H1 (cell line): ENCODE results near the gene MDFIC2. TPM values are rescaled to one million over a fixed set of nuclear protein-coding genes. Genes with fewer than 3 reads are reported as not detected.

ENCODE experiments used
- CTCF ChIA-PET: fragments of 300-600 bp; sonication (Branson Sonifier 250); formaldehyde crosslinking; loops from one replicate; lab custom pipeline; 2021; ENCODE audit not compliant: partially characterized antibody; lab: Charles Lee
- POLR2A ChIA-PET: fragments of 300-600 bp; sonication (Branson Sonifier 250); formaldehyde crosslinking; loops from one replicate; lab custom pipeline; 2021; ENCODE audit warnings: inconsistent platforms; ENCODE audit not compliant: partially characterized antibody; lab: Charles Lee
- DNase-seq, 2 experiments: peaks; one replicate each; pipeline versions ENCODE4 v3.0.0 to v3.0.0-alpha.2; 2010 to 2022; ENCODE audit warnings: low spot score in 2 of 2, low read depth in 1 of 2, mixed read lengths in 1 of 2
- FAIRE-seq: peaks from 2 replicates; lab custom pipeline; 2011; peaks lifted over from hg19 to GRCh38; lab: Jason Lieb, UNC
- H2AFZ ChIP-seq: 2 replicates; pipeline ENCODE4 v1.8.1; 2012; ENCODE audit warnings: low read length, inconsistent platforms
- H2AK5ac ChIP-seq: 2 replicates; pipeline ENCODE4 v1.6.1; 2013; ENCODE audit warnings: low read depth, low read length
- H2BK120ac ChIP-seq: replicated peaks from 2 replicates; pipeline ENCODE3; 2013; ENCODE audit warnings: low read depth, low read length, inconsistent platforms
- H2BK12ac ChIP-seq: 2 replicates; pipeline ENCODE4 v1.6.1; 2013; ENCODE audit warnings: low read depth, low read length
- H2BK15ac ChIP-seq: 2 replicates; pipeline ENCODE4 v1.6.1; 2013; ENCODE audit warnings: low read length
- H2BK20ac ChIP-seq: 2 replicates; pipeline ENCODE4 v1.6.1; 2013; ENCODE audit warnings: low read length
- H2BK5ac ChIP-seq: 2 replicates; pipeline ENCODE4 v1.6.1; 2013; ENCODE audit warnings: low read depth, low read length
- H3K14ac ChIP-seq: 2 replicates; pipeline ENCODE4 v1.6.1; 2013; ENCODE audit warnings: inconsistent platforms; ENCODE audit not compliant: insufficient read length
- H3K18ac ChIP-seq: 2 replicates; pipeline ENCODE4 v1.6.1; 2013; ENCODE audit warnings: low read length; ENCODE audit errors: extremely low read depth
- H3K23ac ChIP-seq: 2 replicates; pipeline ENCODE4 v1.6.1; 2013; ENCODE audit warnings: inconsistent platforms; ENCODE audit not compliant: insufficient read length
- H3K23me2 ChIP-seq: 2 replicates; pipeline ENCODE4 v1.6.1; 2013; ENCODE audit warnings: low read depth, low read length
- H3K27ac ChIP-seq: 2 replicates; pipeline ENCODE4 v1.6.1; 2011; ENCODE audit warnings: low read depth, low read length, inconsistent platforms
- H3K27me3 ChIP-seq, 4 experiments: replicated peaks in 1 of 4; 1 replicate in 1 of 4; 2 replicates in 3 of 4; pipeline versions ENCODE4 v1.6.1 to v1.8.1; 2011 to 2013; ENCODE audit warnings: low read length in 3 of 4, mild to moderate bottlenecking in 3 of 4, inconsistent platforms in 2 of 4, mixed read lengths in 2 of 4, moderate library complexity in 1 of 4; ENCODE audit not compliant: control insufficient read depth in 3 of 4, insufficient read depth in 3 of 4; ENCODE audit errors: extremely low read depth in 1 of 4
- H3K36me3 ChIP-seq, 4 experiments: 2 replicates each; pipeline versions ENCODE4 v1.6.1 to v1.8.1; 2011 to 2013; ENCODE audit warnings: mild to moderate bottlenecking in 4 of 4, low read length in 3 of 4, moderate library complexity in 2 of 4, control low read depth in 1 of 4, inconsistent platforms in 1 of 4; ENCODE audit not compliant: insufficient read depth in 4 of 4, control insufficient read depth in 2 of 4
- H3K4ac ChIP-seq: replicated peaks from 2 replicates; pipeline ENCODE3; 2013; ENCODE audit warnings: low read length, low read depth, mixed read lengths, inconsistent platforms; ENCODE audit not compliant: insufficient read length
- H3K4me1 ChIP-seq, 4 experiments: replicated peaks in 1 of 4; 1 replicate in 1 of 4; 2 replicates in 3 of 4; pipeline versions ENCODE4 v1.6.1 to v1.8.1; 2011 to 2013; ENCODE audit warnings: low read length in 3 of 4, inconsistent platforms in 2 of 4, mixed read lengths in 1 of 4; ENCODE audit not compliant: insufficient read depth in 4 of 4, control insufficient read depth in 3 of 4
- H3K4me2 ChIP-seq, 2 experiments: 2 replicates each; pipeline versions ENCODE4 v1.6.1 to v1.8.1; 2011 to 2013; ENCODE audit warnings: low read depth in 2 of 2, low read length in 2 of 2, control low read depth in 1 of 2, inconsistent platforms in 1 of 2, mild to moderate bottlenecking in 1 of 2; ENCODE audit not compliant: insufficient read depth in 1 of 2
- H3K4me3 ChIP-seq, 4 experiments: fragments of 200-600, 300-600 bp in 1 of 4; sonication (generic), shearing (Covaris generic), sonication (Bioruptor Twin) in 1 of 4; 2 replicates each; pipeline versions ENCODE4 v1.5.1 to v1.8.1; 2011 to 2016; ENCODE audit warnings: low read length in 4 of 4, low read depth in 3 of 4, control low read depth in 2 of 4, inconsistent platforms in 2 of 4, mild to moderate bottlenecking in 2 of 4, mixed read lengths in 1 of 4, moderate library complexity in 1 of 4; ENCODE audit not compliant: insufficient read depth in 2 of 4; ENCODE audit errors: extremely low read depth in 1 of 4
- H3K56ac ChIP-seq: replicated peaks from 2 replicates; pipeline ENCODE3; 2013; ENCODE audit warnings: low read depth, mild to moderate bottlenecking, mixed read lengths, low read length, inconsistent platforms; ENCODE audit not compliant: insufficient read length
- H3K79me1 ChIP-seq: 2 replicates; pipeline ENCODE4 v1.6.1; 2013; ENCODE audit warnings: low read depth, low read length, control low read depth
- H3K79me2 ChIP-seq, 2 experiments: 2 replicates each; pipeline versions ENCODE4 v1.6.1 to v1.8.1; 2012 to 2013; ENCODE audit warnings: low read length in 2 of 2, mild to moderate bottlenecking in 2 of 2, inconsistent platforms in 1 of 2; ENCODE audit not compliant: insufficient read depth in 2 of 2, control insufficient read depth in 1 of 2
- H3K9ac ChIP-seq, 4 experiments: replicated peaks in 1 of 4; 1 replicate in 1 of 4; 2 replicates in 3 of 4; pipeline versions ENCODE4 v1.6.1 to v1.8.1; 2011 to 2013; ENCODE audit warnings: low read depth in 3 of 4, low read length in 3 of 4, control low read depth in 2 of 4, mild to moderate bottlenecking in 2 of 4, moderate library complexity in 2 of 4, inconsistent platforms in 1 of 4; ENCODE audit errors: extremely low read depth in 1 of 4
- H3K9me3 ChIP-seq, 2 experiments: 2 replicates each; pipeline versions ENCODE4 v1.6.1 to v1.8.1; 2012 to 2013; ENCODE audit warnings: mild to moderate bottlenecking in 2 of 2, moderate library complexity in 2 of 2, control low read depth in 1 of 2, inconsistent platforms in 1 of 2, low read depth in 1 of 2, low read length in 1 of 2, mixed read lengths in 1 of 2; ENCODE audit not compliant: insufficient read depth in 2 of 2
- H4K20me1 ChIP-seq, 2 experiments: replicated peaks in 1 of 2; 2 replicates each; pipeline versions ENCODE3 to v1.8.1; 2011 to 2013; ENCODE audit warnings: inconsistent platforms in 2 of 2, low read length in 2 of 2, mild to moderate bottlenecking in 1 of 2; ENCODE audit not compliant: insufficient read depth in 2 of 2, control insufficient read depth in 1 of 2
- H4K5ac ChIP-seq: 2 replicates; pipeline ENCODE4 v1.6.1; 2013; ENCODE audit warnings: low read length, low read depth, mixed read lengths, inconsistent platforms; ENCODE audit not compliant: insufficient read length
- H4K8ac ChIP-seq: 2 replicates; pipeline ENCODE4 v1.8.0; 2013; ENCODE audit warnings: mild to moderate bottlenecking, moderate library complexity, low read length, inconsistent platforms; ENCODE audit not compliant: insufficient read depth; ENCODE audit errors: extremely low read depth
- H4K91ac ChIP-seq: replicated peaks from 2 replicates; pipeline ENCODE3; 2013; ENCODE audit warnings: low read length, mixed read lengths, inconsistent platforms; ENCODE audit not compliant: insufficient read length
- NRF1 ChIP-seq: IDR thresholded peaks from 2 replicates; pipeline ENCODE4 v1.6.1; 2011; ENCODE audit warnings: mild to moderate bottlenecking, low read depth, low read length, improper control_type of control experiment
- POLR2AphosphoS5 ChIP-seq: IDR thresholded peaks from 2 replicates; pipeline ENCODE4 v1.6.1; 2011; ENCODE audit warnings: low read depth, low read length
- WGBS, 2 experiments: shearing (Covaris generic) in 1 of 2; methylation state at CpG; one replicate each; pipeline versions ENCODE4 v1.1.6 to v1.1.7; 2013 to 2015; ENCODE audit warnings: low lambda C conversion rate in 2 of 2, mixed read lengths in 2 of 2, inconsistent platforms in 1 of 2, low coverage in 1 of 2, missing lambda C conversion rate in 1 of 2; ENCODE audit not compliant: insufficient replicate concordance in 2 of 2, insufficient coverage in 1 of 2, insufficient read length in 1 of 2; ENCODE audit errors: extremely low coverage in 1 of 2, missing lambda C conversion rate in 1 of 2; 5-methylcytosine and 5-hydroxymethylcytosine counted together
- polyA plus RNA-seq, 7 experiments: library from polyadenylated mRNA; depleted of rRNA in 3 of 7; stranded (reverse) in 5 of 7; unstranded in 2 of 7; fragments of >200 nt in 5 of 7; fragments of 200-250 nt in 2 of 7; gene quantifications; 1 replicate in 5 of 7; 2 replicates in 1 of 7; 4 replicates in 1 of 7; pipeline versions ENCODE4 v1.2.1 to v1.2.3, GENCODE V29; 2011 to 2013; ENCODE audit warnings: missing spikeins in 2 of 7, mixed read lengths in 2 of 7
- total RNA-seq: library from RNA; stranded (reverse); fragmentation: NEBNext Ultra II Directional; extraction: Animal tissue kit (Norgen Biotek cat#: 25700); gene quantifications from 2 replicates; pipeline ENCODE4 v1.2.1, GENCODE V29; 2021

The MDFIC2 gene
- total and polyA plus RNA-seq, 2 of the 8 experiments (the other 6 are each of a cell fraction or from before 2014, with no cell fraction given), result not detected

GRCh38 chr3:70186221-70186620 lies 126.2 kb downstream of the MDFIC2 start:
- Histone ChIP-seq H2BK15ac (no peak overlapping the region), H4K5ac (no peak overlapping the region), H2AK5ac (no peak overlapping the region), H2BK12ac (no peak overlapping the region), H3K23me2 (no peaks in the 10 kb centered on the region), H2BK120ac (no peak overlapping the region), H4K20me1 (no peaks in the 10 kb centered on the region), H3K23ac (no peak overlapping the region), H3K4ac (no peak overlapping the region), H3K4me1 (peaks cover 0 to 4% (median 2%) of the 10 kb centered on the region in 4 experiments; a peak in 3 of 7 replicates), H2BK5ac (no peak overlapping the region), H3K56ac (no peak overlapping the region), H3K18ac (no peak overlapping the region), H2BK20ac (no peak overlapping the region), H3K79me1 (no peaks in the 10 kb centered on the region), H3K14ac (no peak overlapping the region), H3K9me3 (no peaks in the 10 kb centered on the region), H3K4me3 (no peak overlapping the region), H3K36me3 (no peaks in the 10 kb centered on the region), H4K8ac (no peak overlapping the region), H3K27ac (no peak overlapping the region), H3K79me2 (no peaks in the 10 kb centered on the region), H3K27me3 (no peaks in the 10 kb centered on the region; a peak in 1 of 7 replicates), H3K4me2 (no peak overlapping the region), H4K91ac (no peak overlapping the region), H2AFZ (no peak overlapping the region), H3K9ac (no peak overlapping the region)
- DNase-seq (no peak), FAIRE-seq (no peak)
- 96% methylated on average over 2 of the region's 2 CpGs; no CpG with 5 or more reads in 1 of the 2 experiments for WGBS, 2 experiments
- CTCF ChIA-PET, result interaction anchor here (0.8 to 1.0 kb wide), 2 partner anchors 54 to 146 kb away, joined by 3 read pairs; no protein-coding TSS in a partner anchor
- POLR2A ChIA-PET, result interaction anchor here (0.9 kb wide), 1 partner anchor 10 kb away, joined by 3 read pairs; no protein-coding TSS in a partner anchor
- TF ChIP-seq POLR2AphosphoS5, result no peak
- TF ChIP-seq NRF1, result no peak
